Activated T-cell treated with anti-CD3 and anti-CD28 coated beads, Interleukin-2, amount 50 U/mL, for 24 hours (primary cell): Measurements from ENCODE around the gene SYPL2.

Experiments used
- DNase-seq: peaks from one replicate; pipeline ENCODE4 v3.0.0-alpha.2; 2020
- H3K27ac Mint-ChIP-seq: 2 replicates; pipeline ENCODE4 v1.8.0; 2020; ENCODE audit warnings: mild to moderate bottlenecking, mixed read lengths
- H3K27me3 Mint-ChIP-seq: 2 replicates; pipeline ENCODE4 v1.8.0; 2020; ENCODE audit warnings: mixed read lengths
- H3K36me3 Mint-ChIP-seq: 2 replicates; pipeline ENCODE4 v1.8.0; 2020; ENCODE audit warnings: low read depth, mixed read lengths
- H3K4me1 Mint-ChIP-seq: 2 replicates; pipeline ENCODE4 v1.8.0; 2020; ENCODE audit warnings: low read depth, mixed read lengths
- H3K4me3 Mint-ChIP-seq: 2 replicates; pipeline ENCODE4 v1.8.0; 2020; ENCODE audit warnings: mild to moderate bottlenecking, moderate library complexity, mixed read lengths
- H3K9me3 Mint-ChIP-seq: 2 replicates; pipeline ENCODE4 v1.8.0; 2020; ENCODE audit warnings: mixed read lengths

The SYPL2 gene

DNA sequence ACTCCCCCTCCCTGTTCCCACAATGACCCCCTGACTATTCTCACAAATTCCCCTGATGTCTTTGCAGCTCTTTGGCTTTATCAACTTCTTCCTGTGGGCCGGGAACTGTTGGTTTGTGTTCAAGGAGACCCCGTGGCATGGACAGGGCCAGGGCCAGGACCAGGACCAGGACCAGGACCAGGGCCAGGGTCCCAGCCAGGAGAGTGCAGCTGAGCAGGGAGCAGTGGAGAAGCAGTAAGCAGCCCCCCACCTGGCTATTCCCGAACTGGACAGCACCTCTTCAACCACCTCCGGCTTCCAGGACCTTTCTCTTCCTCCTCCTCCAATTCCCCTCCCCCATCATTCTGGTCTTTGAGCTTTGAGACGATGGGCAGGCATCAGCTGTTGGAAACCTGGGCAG, 13.0 kb downstream of the SYPL2 start:
- no peaks in the 10 kb centered on the region for H3K9me3 Mint-ChIP-seq
- H3K27me3 Mint-ChIP-seq: peaks cover 27% of the 10 kb centered on the region
- H3K4me1 Mint-ChIP-seq: peaks cover 15% of the 10 kb centered on the region
- no peak overlapping the region for H3K27ac Mint-ChIP-seq
- H3K4me3 Mint-ChIP-seq: no peak overlapping the region
- peaks cover 5% of the 10 kb centered on the region for H3K36me3 Mint-ChIP-seq
- no peak for DNase-seq

DNA sequence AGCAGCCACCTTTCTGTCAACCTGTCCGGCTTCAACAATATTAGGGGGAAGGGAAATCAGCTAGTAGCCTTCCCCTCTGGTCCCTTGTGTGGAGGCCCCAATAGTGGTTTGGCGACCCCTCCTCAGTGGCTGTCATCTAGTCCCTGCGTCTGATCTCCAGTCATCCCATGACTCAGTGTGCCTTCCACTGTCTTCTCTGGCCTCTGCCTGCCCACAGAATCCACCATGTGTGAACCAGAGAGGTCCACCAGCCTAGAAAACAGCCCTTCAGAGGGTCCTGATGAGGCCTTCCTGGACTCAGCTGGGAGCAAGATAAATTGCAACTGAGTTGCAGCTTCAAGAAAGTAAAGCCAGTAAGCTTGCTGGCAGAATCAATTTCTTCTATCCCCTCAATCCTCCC, 13.6 kb downstream of the SYPL2 start:
- H3K9me3 Mint-ChIP-seq: no peaks in the 10 kb centered on the region
- no peak overlapping the region for H3K4me3 Mint-ChIP-seq
- no peak overlapping the region for H3K27ac Mint-ChIP-seq
- H3K27me3 Mint-ChIP-seq: peaks cover 25% of the 10 kb centered on the region
- no peak for DNase-seq
- H3K36me3 Mint-ChIP-seq: peaks cover 10% of the 10 kb centered on the region
- peaks cover 19% of the 10 kb centered on the region for H3K4me1 Mint-ChIP-seq

DNA sequence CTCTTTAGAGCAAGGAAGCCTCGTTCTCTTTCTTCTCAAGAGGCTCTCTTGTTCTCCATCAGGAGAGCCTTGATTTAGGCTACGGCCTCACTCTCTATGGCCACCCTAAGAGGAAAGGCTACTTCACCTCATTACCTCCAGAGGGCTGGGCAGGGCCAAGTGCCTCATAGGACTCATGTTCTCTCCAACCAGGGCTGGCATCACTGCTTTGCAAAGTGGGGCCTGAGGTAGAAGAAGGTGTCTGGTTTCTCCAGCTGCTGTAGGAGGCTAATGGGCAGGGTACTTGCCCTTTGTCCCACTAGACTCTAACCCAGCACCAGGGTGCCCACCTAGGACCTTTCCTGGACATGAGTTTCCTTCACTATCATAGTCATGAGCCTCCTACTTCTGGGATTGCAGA, 15.3 kb downstream of the SYPL2 start:
- DNase-seq: no peak
- peaks cover 33% of the 10 kb centered on the region for H3K4me1 Mint-ChIP-seq
- no peak overlapping the region for H3K4me3 Mint-ChIP-seq
- peaks cover 26% of the 10 kb centered on the region for H3K36me3 Mint-ChIP-seq
- no peak overlapping the region for H3K27ac Mint-ChIP-seq
- H3K9me3 Mint-ChIP-seq: no peaks in the 10 kb centered on the region
- H3K27me3 Mint-ChIP-seq: peaks cover 14% of the 10 kb centered on the region

DNA sequence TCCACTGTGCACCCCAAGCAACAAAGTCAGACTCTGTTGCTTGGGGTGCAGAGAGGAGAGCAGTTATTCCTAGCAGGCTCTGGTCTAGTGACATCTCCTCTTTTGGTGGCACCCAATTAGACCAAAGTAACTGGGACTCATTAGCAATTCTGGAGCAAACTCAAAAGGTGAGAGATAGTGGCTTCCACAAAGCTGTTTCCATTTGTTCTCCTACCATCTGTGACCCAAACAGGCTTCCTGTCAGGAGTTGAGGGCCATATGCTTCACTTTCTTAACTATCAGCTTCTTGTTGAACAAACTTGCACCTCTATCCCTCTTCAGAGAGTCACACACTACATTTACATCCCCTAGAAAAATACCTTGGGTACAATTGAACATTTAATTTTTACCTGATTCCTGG, 15.9 kb downstream of the SYPL2 start:
- H3K9me3 Mint-ChIP-seq: no peaks in the 10 kb centered on the region
- H3K4me3 Mint-ChIP-seq: peak overlapping the region; percentile 14
- peaks cover 33% of the 10 kb centered on the region for H3K4me1 Mint-ChIP-seq
- peaks cover 8% of the 10 kb centered on the region for H3K27me3 Mint-ChIP-seq
- H3K36me3 Mint-ChIP-seq: peaks cover 32% of the 10 kb centered on the region
- peak overlapping the region; percentile 48 for H3K27ac Mint-ChIP-seq
- DNase-seq: no peak

DNA sequence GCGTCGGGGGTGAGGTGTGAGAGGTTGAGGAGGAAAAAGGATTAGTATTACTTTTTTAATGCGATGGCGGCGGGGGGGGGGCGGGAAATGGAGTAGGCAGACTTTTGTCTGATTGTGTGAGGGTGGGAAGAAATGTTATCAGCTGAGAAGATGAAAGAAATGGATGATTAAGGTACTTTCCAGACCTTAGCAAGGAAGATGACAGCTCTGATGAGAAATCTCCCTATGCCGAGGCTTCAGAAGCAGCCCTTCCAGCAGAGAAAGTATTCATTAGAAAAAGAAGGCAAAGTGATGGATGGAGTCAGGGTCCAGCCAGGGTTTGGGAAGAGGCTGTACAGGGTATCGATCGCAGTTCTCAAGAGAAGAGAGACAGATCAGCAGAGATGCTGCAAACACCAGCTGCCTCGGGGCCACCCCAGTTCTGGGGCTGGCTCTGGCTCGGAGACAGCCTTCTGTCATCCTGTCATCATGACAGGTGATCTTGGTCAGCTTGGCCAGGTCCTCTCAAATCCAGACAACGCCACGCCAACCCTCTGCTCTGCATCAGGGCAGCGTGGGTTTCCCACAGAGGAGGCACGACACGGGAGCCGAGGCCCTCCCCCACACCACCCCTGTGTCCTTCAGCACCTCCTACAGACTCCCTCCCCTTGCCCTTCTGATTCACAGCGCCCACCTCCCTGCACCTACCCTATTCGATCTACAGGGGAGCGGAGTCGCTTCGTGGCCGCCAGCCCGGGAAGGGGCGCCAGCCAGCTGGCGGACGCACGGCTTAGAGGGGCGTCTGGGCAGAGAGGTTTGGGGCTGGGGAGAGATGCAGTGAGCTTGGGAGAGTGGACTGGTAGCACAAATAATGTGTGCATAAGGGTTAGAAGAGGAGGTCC, 16.7 kb downstream of the SYPL2 start:
- Mint-ChIP-seq H3K27ac (peak overlapping the region; percentile 95), H3K36me3 (peaks cover 40% of the 10 kb centered on the region), H3K4me3 (peak overlapping the region; percentile 88), H3K9me3 (no peaks in the 10 kb centered on the region), H3K27me3 (peaks cover 6% of the 10 kb centered on the region), H3K4me1 (peaks cover 33% of the 10 kb centered on the region)
- DNase-seq: peak; percentile 56

DNA sequence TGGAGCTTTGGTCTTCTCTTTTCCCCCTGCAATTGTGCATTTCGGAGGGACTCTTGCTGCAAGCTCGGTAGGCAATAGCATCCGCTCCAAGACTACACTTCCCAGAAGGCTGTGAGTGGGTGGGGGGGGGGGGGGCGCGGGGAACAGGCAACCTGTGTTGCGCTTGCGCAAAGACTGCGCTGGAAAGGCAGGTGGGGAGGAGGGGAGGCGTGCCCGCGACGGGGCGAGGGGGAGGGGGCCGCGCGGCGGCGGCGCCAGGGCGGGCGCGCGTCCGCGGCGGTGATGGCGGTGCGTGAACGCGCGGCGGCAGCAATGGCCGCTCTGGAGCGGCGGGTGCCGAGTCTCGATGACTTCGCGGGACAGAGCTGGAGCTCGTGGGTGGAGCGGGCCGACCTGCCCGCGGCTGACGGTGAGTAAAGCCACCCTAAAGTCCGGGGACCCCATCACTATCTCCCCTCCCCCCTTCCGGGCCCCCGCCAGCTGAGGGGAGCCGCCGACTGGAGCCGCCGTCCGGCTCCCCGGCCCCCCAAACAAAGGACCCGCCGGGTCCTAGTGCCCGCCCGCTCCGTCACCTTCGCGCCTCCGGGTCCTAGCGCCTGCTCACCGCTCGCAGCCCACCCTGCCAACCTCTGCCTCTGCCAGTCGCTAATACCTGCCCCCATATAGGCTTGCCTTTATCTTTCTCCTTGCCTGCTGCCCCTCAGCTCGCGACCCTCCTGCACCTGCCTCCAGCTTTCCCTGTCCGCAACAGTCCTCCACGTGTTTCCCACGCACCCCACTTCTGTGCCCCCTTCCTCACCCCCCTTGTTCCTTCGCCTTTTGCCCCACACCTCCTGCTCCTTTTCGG, 17.5 kb downstream of the SYPL2 start, which contains the start of gene ATXN7L2:
Gene ATXN7L2, plus strand, starts transcription at position 234 of the 847 bp plus-strand sequence. Its CDS starts 49 bp downstream, at position 283.
- Mint-ChIP-seq H3K9me3 (no peaks in the 10 kb centered on the region), H3K27me3 (no peaks in the 10 kb centered on the region), H3K4me3 (peak within 1 kb of the TSS; percentile 97), H3K36me3 (peaks cover 49% of the 10 kb centered on the region), H3K27ac (peak within 1 kb of the TSS; percentile 96), H3K4me1 (peaks cover 33% of the 10 kb centered on the region)
- DNase-seq: peak; percentile 93

DNA sequence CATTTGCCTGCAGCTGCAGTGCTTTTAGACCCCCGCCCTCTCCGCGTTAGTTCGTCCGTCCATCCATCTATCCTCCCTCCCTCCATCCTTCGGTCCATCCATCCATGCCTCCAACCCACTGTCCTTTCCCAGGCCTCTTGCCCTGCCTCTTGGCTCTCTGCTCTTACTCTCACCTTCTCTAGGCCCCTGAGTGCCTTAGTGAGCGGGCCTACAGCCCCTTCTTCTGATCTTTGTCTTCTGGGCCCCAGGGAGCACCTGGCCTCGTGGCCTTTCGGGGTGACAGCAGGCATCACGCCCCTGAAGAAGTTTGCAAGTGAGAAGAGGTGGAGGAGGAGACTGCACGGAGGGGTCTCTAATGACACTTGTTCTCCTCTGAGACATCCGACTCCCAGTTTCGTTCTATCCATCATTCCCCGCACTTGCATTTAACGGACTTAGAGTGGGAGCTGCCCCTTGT, 18.2 kb downstream of the SYPL2 start:
- peaks cover 55% of the 10 kb centered on the region for H3K36me3 Mint-ChIP-seq
- H3K4me1 Mint-ChIP-seq: peaks cover 33% of the 10 kb centered on the region
- no peaks in the 10 kb centered on the region for H3K9me3 Mint-ChIP-seq
- no peak for DNase-seq
- no peaks in the 10 kb centered on the region for H3K27me3 Mint-ChIP-seq
- H3K27ac Mint-ChIP-seq: peak overlapping the region; percentile 96
- H3K4me3 Mint-ChIP-seq: peak overlapping the region; percentile 97

DNA sequence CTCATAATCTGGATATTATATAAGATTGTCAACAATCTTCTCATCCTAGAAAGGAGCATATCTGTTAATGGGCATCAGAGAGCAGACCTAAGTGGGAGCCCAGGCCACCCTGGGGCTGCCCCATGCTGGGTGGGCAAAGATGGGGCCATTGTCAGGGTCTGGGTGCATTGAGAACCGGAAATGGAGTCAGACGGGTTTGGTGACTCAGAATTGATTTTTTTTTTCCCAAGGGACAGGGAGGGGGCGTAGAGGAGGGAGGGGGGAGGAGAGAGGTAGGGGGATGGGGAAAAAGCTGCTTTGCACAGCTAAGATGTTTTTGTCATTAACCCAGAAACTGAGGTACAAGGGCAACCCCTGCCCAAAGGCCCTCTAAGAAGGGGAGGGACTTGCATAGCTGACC, 18.7 kb downstream of the SYPL2 start:
- Mint-ChIP-seq H3K4me1 (peaks cover 33% of the 10 kb centered on the region), H3K9me3 (no peaks in the 10 kb centered on the region), H3K27me3 (no peaks in the 10 kb centered on the region), H3K36me3 (peaks cover 60% of the 10 kb centered on the region), H3K4me3 (peak overlapping the region; percentile 97), H3K27ac (peak overlapping the region; percentile 96)
- DNase-seq: no peak

DNA sequence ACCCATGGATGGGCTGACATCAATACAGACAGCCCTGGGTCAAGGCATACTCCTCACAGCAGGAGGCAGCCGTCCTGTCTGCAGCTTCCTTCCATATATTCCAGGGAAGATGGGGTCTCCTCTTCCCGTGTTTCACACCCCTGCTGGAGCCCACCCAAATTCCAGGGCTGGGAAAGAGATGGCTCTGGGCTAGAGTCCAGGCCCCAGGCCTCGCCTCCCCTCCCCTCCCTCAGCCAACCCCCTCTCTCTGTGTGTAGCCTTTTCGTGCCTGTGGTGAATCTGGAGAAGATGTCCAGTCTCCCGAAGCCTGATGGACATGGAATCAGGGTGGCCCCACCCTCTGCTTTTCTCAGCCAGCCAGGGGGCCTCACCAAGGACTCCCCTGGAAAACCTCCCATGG, 20.9 kb downstream of the SYPL2 start:
- Mint-ChIP-seq H3K9me3 (no peaks in the 10 kb centered on the region), H3K27ac (no peak overlapping the region), H3K27me3 (no peaks in the 10 kb centered on the region), H3K4me1 (peaks cover 32% of the 10 kb centered on the region), H3K4me3 (no peak overlapping the region), H3K36me3 (peaks cover 82% of the 10 kb centered on the region)
- DNase-seq: no peak

DNA sequence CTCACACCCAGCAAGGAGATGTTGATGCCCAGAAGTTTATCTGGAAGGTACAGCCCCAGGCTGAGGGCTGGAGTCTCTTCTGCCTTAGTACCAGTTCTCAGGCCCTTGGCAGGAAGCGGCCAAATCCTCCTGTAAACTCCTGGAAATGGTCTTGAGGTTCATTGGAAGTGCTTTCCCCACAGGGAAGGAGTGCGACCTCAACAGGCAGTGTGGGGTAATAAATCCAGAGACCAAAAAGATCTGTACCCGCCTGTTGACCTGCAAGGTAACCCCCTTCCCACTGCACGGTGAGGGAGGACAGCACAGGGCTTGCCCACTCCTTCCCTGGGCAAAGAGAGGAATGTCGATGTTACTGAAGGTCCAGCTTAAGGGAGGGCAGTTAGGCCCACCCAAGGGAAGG, 21.9 kb downstream of the SYPL2 start:
- no peak overlapping the region for H3K27ac Mint-ChIP-seq
- no peaks in the 10 kb centered on the region for H3K9me3 Mint-ChIP-seq
- peaks cover 87% of the 10 kb centered on the region for H3K36me3 Mint-ChIP-seq
- H3K4me3 Mint-ChIP-seq: no peak overlapping the region
- peaks cover 29% of the 10 kb centered on the region for H3K4me1 Mint-ChIP-seq
- DNase-seq: no peak
- H3K27me3 Mint-ChIP-seq: no peaks in the 10 kb centered on the region

DNA sequence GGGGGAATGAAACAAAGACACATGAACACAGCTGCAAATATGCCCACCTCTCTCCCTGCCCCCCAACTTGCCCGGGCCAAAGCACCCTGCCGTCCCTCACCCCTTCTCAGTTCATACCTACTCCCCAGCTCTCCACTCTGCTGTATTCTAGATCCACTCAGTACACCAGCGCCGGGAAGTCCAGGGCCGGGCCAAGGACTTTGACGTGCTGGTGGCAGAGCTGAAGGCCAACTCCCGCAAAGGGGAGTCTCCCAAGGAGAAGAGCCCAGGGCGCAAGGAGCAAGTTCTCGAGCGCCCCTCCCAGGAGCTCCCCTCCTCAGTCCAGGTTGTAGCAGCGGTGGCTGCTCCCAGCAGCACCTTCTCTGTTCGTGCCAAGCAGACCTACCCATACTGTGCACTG, 22.4 kb downstream of the SYPL2 start:
- no peak overlapping the region for H3K27ac Mint-ChIP-seq
- DNase-seq: no peak
- no peaks in the 10 kb centered on the region for H3K9me3 Mint-ChIP-seq
- H3K4me3 Mint-ChIP-seq: no peak overlapping the region
- peaks cover 31% of the 10 kb centered on the region for H3K4me1 Mint-ChIP-seq
- no peaks in the 10 kb centered on the region for H3K27me3 Mint-ChIP-seq
- H3K36me3 Mint-ChIP-seq: peaks cover 86% of the 10 kb centered on the region

DNA sequence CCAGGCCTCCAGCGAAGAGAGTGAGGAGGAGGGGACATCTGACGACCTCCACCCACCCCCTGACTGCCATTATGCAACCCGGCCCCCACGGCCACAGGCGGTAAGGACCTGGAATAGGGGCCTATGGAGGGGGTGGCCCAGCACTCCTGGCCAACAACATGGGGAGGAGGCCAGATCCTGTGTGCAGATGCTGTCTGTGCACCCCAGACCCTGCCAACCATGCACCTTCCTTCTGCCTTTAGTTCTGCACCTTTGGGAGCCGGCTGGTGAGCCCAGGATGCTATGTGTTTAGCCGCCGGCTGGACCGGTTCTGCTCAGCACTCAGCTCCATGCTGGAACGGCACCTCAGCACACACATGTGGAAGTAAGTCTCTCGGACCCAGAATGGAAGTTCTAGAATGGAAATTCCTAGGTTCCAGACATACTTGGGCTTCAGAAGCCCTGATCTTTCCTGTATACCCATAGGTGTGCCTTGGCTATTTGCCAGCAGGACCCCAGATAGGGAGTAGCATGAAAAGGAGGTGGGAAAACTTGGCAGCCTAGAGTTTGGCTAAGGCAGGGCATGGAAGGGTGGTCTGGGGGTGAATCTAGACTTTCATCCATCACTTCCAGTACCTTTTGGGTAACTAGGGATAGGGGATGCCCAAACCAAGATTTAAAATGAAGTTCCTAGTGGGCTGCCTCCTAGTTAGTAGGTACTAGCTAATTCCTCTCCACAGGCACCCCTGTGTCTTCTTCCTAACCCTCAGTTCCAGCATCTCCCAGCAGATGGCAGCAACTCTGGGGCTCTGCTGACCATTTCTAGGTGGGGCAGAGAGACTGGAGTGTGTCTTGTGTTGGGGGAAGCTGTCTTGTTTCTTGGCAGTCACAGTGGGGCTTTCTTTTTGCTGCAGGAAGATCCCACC, 23.9 kb downstream of the SYPL2 start:
- Mint-ChIP-seq H3K9me3 (no peaks in the 10 kb centered on the region), H3K4me3 (no peak overlapping the region), H3K36me3 (peaks cover 82% of the 10 kb centered on the region), H3K4me1 (peaks cover 31% of the 10 kb centered on the region), H3K27me3 (no peaks in the 10 kb centered on the region), H3K27ac (no peak overlapping the region)
- peak; percentile 78 for DNase-seq

DNA sequence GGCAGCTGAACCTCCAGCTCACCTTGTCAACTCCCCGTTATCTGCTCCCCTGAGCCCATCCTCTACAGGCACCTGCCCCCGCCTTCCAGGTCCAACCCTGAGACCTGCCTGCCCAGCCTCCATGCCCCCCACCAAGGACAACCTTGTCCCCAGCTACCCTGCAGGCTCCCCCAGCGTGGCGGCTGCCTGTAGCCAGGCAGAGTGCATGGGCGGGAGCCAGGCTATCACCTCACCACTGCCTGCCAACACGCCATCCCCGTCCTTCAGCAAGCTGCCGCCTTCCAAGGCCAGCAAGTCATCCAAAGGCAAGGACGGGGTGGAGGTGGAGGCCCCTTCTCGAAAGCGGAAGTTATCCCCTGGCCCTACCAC, 24.6 kb downstream of the SYPL2 start:
- H3K4me1 Mint-ChIP-seq: peaks cover 34% of the 10 kb centered on the region
- no peak overlapping the region for H3K27ac Mint-ChIP-seq
- no peak for DNase-seq
- peaks cover 81% of the 10 kb centered on the region for H3K36me3 Mint-ChIP-seq
- H3K4me3 Mint-ChIP-seq: no peak overlapping the region
- H3K27me3 Mint-ChIP-seq: no peaks in the 10 kb centered on the region
- H3K9me3 Mint-ChIP-seq: no peaks in the 10 kb centered on the region

DNA sequence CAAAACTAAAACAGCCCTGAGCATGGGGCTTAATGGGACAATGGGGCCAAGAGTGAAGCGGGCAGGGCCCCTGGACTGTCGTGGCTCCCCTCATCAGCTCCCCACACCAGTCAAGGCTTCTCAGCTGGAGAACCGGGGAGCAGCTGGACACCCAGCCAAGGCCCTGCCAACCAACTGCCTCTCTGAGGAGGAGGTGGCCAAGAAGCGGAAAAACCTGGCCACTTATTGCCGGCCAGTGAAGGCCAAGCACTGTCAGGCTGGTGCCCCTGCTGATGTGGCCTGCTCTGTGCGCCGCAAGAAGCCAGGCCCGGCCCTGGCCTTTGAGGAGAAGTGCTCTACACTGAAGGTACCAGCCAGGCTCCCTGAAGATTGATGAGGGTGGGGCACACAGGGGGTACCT, 25.0 kb downstream of the SYPL2 start:
- Mint-ChIP-seq H3K9me3 (no peaks in the 10 kb centered on the region), H3K4me1 (peaks cover 35% of the 10 kb centered on the region), H3K36me3 (peaks cover 81% of the 10 kb centered on the region), H3K27ac (no peak overlapping the region), H3K4me3 (no peak overlapping the region), H3K27me3 (no peaks in the 10 kb centered on the region)
- no peak for DNase-seq
